ENCODE data around the gene TTLL11. TPM values are rescaled to one million over a fixed set of nuclear protein-coding genes. Genes with fewer than 3 reads are reported as not detected.
A peak's percentile ranks its signal among the peaks of the same experiment; 100 is the strongest.

TTLL11 gene
- total and polyA plus RNA-seq, 2 experiments from 2014 or later = 5.5 to 7.6 TPM

- no peaks in the 10 kb centered on the region for H3K36me3 ChIP-seq (replicated peaks; ENCODE audit: insufficient read depth, low read depth)
- no peaks in the 10 kb centered on the region for H3K27me3 ChIP-seq
- no peaks in the 10 kb centered on the region for H3K9me2 ChIP-seq (replicated peaks; ENCODE audit: insufficient read depth)
- TF ChIP-seq CTCF (IDR thresholded peaks at IDR 0.05; ENCODE audit: poor library complexity) (no peak), EZH2phosphoT487 (IDR thresholded peaks at IDR 0.05; ENCODE audit: low read depth, severe bottlenecking, unreplicated experiment) (no peak), EZH2 (IDR thresholded peaks at IDR 0.05; ENCODE audit: borderline replicate concordance) (no peak)
- no peaks in the 10 kb centered on the region for H4K20me1 ChIP-seq (ENCODE audit: insufficient read depth, poor library complexity, severe bottlenecking)
- WGBS (ENCODE audit: low lambda C conversion rate, missing lambda C conversion rate) = 89% methylated on average over 7 of the region's 7 CpGs
- no peak overlapping the region for H3K4me2 ChIP-seq
- no peaks in the 10 kb centered on the region for H3K9me3 ChIP-seq (ENCODE audit: low read depth)
- H3K4me3 ChIP-seq = no peak overlapping the region
- no peak overlapping the region for H2AFZ ChIP-seq
- H3K27ac ChIP-seq = no peak overlapping the region
- no peak for DNase-seq (ENCODE audit: low spot score)
- no peaks in the 10 kb centered on the region for H3K79me2 ChIP-seq
- H3K4me1 ChIP-seq (ENCODE audit: insufficient read depth) = peaks cover 4% of the 10 kb centered on the region
Measured at GRCh38 chr9:121987314-121987713, 105.8 kb downstream of the TTLL11 start.

GRCh38 chr9:121985792-121986494, 107.2 kb downstream of the TTLL11 start:
- Histone ChIP-seq H3K36me3 (replicated peaks; ENCODE audit: insufficient read depth, low read depth) (no peaks in the 10 kb centered on the region), H3K79me2 (no peaks in the 10 kb centered on the region), H3K27ac (no peak overlapping the region), H3K4me1 (ENCODE audit: insufficient read depth) (no peaks in the 10 kb centered on the region), H3K4me3 (no peak overlapping the region), H3K4me2 (no peak overlapping the region), H2AFZ (no peak overlapping the region), H4K20me1 (ENCODE audit: insufficient read depth, poor library complexity, severe bottlenecking) (no peaks in the 10 kb centered on the region), H3K9me2 (replicated peaks; ENCODE audit: insufficient read depth) (no peaks in the 10 kb centered on the region), H3K27me3 (no peaks in the 10 kb centered on the region), H3K9me3 (ENCODE audit: low read depth) (no peaks in the 10 kb centered on the region)
- WGBS (ENCODE audit: low lambda C conversion rate, missing lambda C conversion rate) = 91% methylated on average over 14 of the region's 14 CpGs
- TF ChIP-seq EZH2 (IDR thresholded peaks at IDR 0.05; ENCODE audit: borderline replicate concordance) (no peak), CTCF (IDR thresholded peaks at IDR 0.05; ENCODE audit: poor library complexity) (no peak), EZH2phosphoT487 (IDR thresholded peaks at IDR 0.05; ENCODE audit: low read depth, severe bottlenecking, unreplicated experiment) (no peak)
- DNase-seq (ENCODE audit: low spot score) = no peak

GRCh38 chr9:121984726-121985402, 108.2 kb downstream of the TTLL11 start:
- no peak overlapping the region for H3K4me2 ChIP-seq

More at GRCh38 chr9:121984726-121985402, 108.2 kb downstream of the TTLL11 start:
- H3K4me3 ChIP-seq = no peak overlapping the region
- no peaks in the 10 kb centered on the region for H3K36me3 ChIP-seq (replicated peaks; ENCODE audit: insufficient read depth, low read depth)
- no peaks in the 10 kb centered on the region for H3K9me3 ChIP-seq (ENCODE audit: low read depth)
- H3K79me2 ChIP-seq = no peaks in the 10 kb centered on the region
- H4K20me1 ChIP-seq (ENCODE audit: insufficient read depth, poor library complexity, severe bottlenecking) = no peaks in the 10 kb centered on the region
- H3K27ac ChIP-seq = peak overlapping the region; percentile 26
- no peaks in the 10 kb centered on the region for H3K27me3 ChIP-seq
- TF ChIP-seq EZH2 (IDR thresholded peaks at IDR 0.05; ENCODE audit: borderline replicate concordance) (no peak), EZH2phosphoT487 (IDR thresholded peaks at IDR 0.05; ENCODE audit: low read depth, severe bottlenecking, unreplicated experiment) (no peak), CTCF (IDR thresholded peaks at IDR 0.05; ENCODE audit: poor library complexity) (no peak)
- no peaks in the 10 kb centered on the region for H3K4me1 ChIP-seq (ENCODE audit: insufficient read depth)
- H3K9me2 ChIP-seq (replicated peaks; ENCODE audit: insufficient read depth) = no peaks in the 10 kb centered on the region
- no peak overlapping the region for H2AFZ ChIP-seq
- WGBS (ENCODE audit: low lambda C conversion rate, missing lambda C conversion rate) = 84% methylated on average over 7 of the region's 7 CpGs
- no peak for DNase-seq (ENCODE audit: low spot score)

All from hepatocyte (in vitro differentiated cells).